Activated gamma-delta T cell (primary cell): ENCODE data around the gene CPLANE2.

Experiments used
- DNase-seq: peaks from one replicate; lab custom pipeline; 2025; lab: John Stamatoyannopoulos, UW

Gene CPLANE2

DNA sequence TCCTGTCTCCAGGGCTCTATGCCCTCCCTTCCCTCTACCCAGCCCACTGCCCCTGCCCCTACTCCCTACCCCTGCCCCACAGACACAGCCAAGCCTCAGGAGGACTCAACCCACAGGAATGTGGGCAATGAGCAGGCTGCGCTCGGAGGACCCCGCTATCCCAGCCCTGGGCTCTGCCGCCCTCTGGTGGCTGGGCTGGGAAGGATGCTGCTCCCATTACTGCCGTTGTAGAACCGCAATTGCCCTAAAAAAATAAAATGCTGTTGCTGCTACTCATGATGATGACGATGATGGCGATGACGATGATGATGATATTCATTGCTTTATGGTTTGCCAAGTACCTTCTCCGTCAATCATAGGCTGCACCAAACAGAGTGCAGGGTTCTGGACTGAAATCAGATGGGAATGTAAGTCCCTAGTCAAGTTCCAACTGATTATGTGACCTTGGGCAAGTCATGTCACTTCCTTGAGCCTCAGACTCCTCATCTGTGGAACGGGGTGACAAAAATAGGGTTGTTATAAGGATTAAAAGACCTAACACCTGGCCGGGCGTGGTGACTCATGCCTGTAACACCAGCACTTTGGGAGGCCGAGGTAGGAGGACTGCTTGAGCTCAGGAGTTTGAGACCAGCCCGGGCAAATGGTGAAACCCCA lies 49.1 kb downstream of the CPLANE2 start:
- DNase-seq = peak; percentile 50

DNA sequence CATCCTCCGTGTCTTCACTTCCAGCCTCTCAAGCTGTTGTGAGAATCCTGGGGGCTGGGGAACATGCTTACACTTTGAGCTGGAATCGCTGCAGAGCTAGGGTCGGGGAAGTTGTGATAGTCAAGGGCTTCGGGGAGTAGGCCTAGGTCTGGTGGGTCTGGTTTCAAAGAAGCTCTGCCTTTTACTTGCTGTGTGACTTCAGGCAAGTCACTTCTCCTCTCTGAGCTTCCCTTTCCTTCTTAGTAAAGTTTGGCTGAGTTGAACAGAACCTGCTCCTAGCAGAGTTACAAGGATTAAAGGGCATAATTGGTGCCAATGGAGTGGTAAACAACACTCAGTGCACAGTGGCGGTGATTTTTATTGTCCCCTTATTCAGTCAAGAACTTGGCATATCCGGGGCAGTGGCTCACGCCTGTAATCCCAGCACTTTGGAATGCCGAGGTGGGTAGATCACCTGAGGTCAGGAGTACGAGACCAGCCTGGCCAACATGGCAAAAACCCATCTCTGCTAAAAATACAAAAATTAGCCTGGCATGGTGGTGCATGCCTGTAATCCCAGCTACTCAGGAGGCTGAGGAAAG lies 50.2 kb downstream of the CPLANE2 start:
- no peak for DNase-seq

DNA sequence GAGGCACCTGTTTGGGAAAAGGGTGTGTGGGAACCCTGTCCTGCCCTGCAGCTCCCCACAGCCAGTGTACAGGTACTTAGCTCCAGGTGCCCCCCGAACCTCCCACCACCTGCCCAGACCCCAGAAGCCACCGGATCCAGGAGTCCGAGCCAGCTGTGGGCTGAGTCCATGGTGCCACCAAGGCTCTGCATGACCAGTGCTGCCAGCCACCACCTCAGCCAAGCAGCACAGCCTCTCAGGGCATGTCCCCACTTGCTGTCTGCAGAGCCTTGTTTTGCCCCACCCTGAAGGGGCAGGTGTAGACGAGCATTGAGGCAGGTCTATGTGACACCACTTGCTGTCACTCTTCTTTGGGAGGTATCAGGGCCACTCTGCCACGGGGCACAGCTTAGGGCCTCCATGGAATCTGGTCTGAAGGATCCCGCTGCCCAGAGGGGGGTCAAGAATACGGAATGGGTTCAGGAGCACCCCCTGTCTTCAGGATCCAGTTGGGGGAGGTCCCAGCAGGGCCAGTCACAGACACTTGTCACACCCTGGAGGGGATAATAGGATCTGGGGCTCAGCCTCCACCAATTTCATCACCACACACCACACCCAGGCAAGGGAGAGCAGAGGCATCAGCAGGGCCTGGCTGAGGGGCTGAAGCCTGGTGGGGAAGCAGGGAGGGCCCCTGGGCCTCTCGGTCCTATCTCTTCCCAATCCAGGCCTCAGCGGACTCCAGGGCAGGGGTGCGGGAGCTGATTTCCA lies 52.3 kb downstream of the CPLANE2 start:
- no peak for DNase-seq

DNA sequence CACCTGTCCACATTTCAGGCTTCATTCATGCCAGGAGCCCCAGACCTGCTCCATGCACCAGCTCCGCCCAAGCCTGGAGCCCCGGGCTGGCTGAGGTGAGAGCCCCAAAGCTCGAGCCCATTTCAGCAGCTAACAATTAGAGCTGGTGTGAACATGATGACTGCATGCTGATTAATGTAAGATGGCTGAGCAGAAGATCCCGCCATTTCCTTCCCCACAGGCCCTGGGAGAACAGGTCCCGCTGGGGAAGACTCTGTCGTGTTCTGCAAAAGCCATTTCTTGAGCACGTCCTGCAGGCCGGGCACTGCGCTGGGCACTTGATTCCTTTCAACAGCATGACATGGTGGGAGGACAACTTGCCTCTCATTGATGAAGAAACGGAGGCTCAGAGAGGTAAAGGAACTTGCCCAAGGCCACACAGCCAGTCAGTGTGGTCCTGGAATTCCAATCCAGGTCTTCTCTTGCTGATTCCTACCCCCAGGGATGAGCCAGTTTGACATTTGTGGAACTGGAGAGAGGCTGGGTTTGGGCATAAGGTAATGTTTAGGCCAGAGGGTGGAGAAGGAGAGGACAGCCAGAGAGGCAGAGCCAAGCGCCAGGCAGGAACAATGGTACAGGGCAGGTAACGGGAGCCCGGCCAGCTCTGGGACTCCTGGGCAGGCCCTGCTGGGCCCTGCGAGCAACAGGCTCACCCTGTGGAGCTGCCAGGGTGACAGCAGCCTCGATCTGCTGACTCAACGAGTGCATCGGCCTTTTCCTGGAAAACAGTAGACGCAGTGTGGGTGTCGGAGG lies 53.0 kb downstream of the CPLANE2 start:
- DNase-seq = no peak

DNA sequence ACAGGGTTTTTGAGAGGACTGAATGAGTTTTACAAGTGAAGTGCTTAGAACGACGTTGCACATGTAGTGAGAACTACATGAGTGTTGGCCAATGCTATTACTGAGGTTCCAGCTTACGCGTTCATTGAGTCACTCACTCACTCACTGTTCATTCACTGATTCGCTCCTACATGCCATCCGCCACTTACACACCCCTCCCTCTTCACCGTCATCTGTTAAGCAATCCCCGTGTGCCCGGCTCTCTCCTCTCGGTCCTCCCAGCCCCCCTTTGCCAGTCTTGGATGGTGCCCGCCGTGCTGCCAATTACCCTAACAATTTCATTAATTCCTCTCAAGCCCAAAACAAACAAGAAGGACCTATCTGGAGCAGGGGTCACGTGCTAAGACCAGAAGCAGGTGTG lies 53.8 kb downstream of the CPLANE2 start:
- no peak for DNase-seq

DNA sequence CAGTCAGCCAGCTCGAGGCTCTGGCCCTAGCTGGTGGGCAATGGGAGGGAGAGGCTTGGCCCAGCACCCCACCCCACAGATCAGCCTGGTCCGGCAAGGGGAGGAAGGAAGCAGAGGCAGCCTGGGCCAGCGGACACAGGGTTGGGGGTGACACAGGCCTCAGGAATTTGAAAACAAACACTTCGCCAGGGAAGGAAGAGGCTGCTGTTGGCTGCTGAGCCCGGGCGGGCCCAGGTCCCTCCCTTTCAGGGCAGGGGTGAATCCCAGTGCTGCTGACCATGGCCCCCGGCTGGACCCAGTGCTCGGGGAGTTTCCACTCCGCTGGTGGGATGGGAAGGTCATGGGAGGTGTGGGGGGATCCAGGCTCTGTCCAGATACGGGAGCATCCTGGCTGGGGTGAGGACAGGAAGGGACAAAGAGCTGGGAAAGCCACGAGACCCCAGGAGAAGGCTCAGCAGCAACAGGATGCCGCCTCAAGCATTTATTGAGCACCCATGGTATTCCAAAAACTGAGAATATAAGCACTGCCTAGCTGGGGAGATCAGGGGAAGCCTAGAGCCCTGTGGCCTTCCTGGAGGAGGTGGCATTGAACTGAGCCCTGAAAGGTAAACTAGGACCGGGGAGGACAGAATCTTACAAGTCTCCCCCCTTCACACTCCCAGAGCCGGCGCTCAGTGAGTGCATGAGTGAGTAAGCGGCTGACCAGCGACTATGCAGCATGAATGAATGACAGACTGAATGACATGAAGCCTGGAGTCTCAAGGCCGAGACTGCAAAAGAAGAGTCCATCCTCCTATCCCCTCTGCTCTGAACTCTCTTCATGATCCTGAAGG lies 54.9 kb downstream of the CPLANE2 start:
- no peak for DNase-seq
